Gastroesophageal sphincter (tissue), 4 donors: ENCODE measurements around the gene CD93. TPM values are rescaled to one million over a fixed set of nuclear protein-coding genes. Genes with fewer than 3 reads are reported as not detected.

ENCODE experiments used
- ATAC-seq: fragments of 150-250 bp; one replicate; pipeline ENCODE4 v1.9.1; 2016; ENCODE audit warnings: mild to moderate bottlenecking, moderate library complexity
- H3K27ac ChIP-seq, 4 donors: fragments of 200-600 bp; sonication (generic) in 3 of 4; 1 replicate in 3 of 4; 2 replicates in 1 of 4; pipeline ENCODE4 v1.5.1; 2016 to 2019
- H3K27me3 ChIP-seq: fragments of 200-600 bp; sonication (generic); one replicate; pipeline ENCODE4 v1.5.1; 2019
- H3K36me3 ChIP-seq, 2 donors: fragments of 200-600 bp; sonication (generic); one replicate each; pipeline ENCODE4 v1.5.1; 2019; ENCODE audit warnings: control low read depth in 1 of 2
- H3K4me1 ChIP-seq, 3 donors: fragments of 200-600 bp; sonication (generic); 1 replicate in 2 of 3; 2 replicates in 1 of 3; pipeline ENCODE4 v1.5.1; 2016 to 2019; ENCODE audit warnings: control low read depth in 2 of 3
- H3K4me3 ChIP-seq, 2 donors: fragments of 200-600 bp; sonication (generic); one replicate each; pipeline ENCODE4 v1.5.1; 2019; ENCODE audit warnings: mild to moderate bottlenecking in 1 of 2, moderate library complexity in 1 of 2
- H3K9me3 ChIP-seq, 3 donors: fragments of 200-600 bp; sonication (generic); one replicate each; pipeline ENCODE4 v1.5.1; 2017 to 2019; ENCODE audit warnings: control low read depth in 2 of 3
- CTCF ChIP-seq, 4 experiments: fragments of 200-600 bp in 2 of 4; fragments of 450-650 bp in 2 of 4; sonication (generic) in 1 of 4; IDR thresholded peaks; one replicate each; pipeline ENCODE4 v1.5.1; 2017 to 2019; ENCODE audit warnings: antibody characterized with exemption in 4 of 4, mild to moderate bottlenecking in 2 of 4, moderate library complexity in 2 of 4
- EP300 ChIP-seq: sonication (generic); formaldehyde crosslinking; IDR thresholded peaks from one replicate; pipeline ENCODE4 v1.6.1; 2017; ENCODE audit warnings: antibody characterized with exemption, mild to moderate bottlenecking
- POLR2A ChIP-seq, 2 donors: fragments of 450-650 bp; IDR thresholded peaks; one replicate each; pipeline ENCODE4 v1.6.1; 2017; ENCODE audit warnings: antibody characterized with exemption in 2 of 2, mild to moderate bottlenecking in 2 of 2, moderate library complexity in 1 of 2
- POLR2AphosphoS5 ChIP-seq: sonication (generic); formaldehyde crosslinking; IDR thresholded peaks from one replicate; pipeline ENCODE4 v1.6.1; 2017; ENCODE audit warnings: antibody characterized with exemption
- WGBS, 2 donors: methylation state at CpG; one replicate each; pipeline ENCODE4 v1.1.5; 2018; ENCODE audit warnings: low coverage in 1 of 2; 5-methylcytosine and 5-hydroxymethylcytosine counted together
- total RNA-seq, 4 donors: library from RNA; depleted of rRNA; stranded (reverse); fragments of >200 nt; gene quantifications; one replicate each; pipeline ENCODE4 v1.1.0, GENCODE V29; 2016

CD93 gene
- total RNA-seq, 4 donors from 2014 or later = 20.4 to 75.4 (median 47.2) TPM

GRCh38 chr20:23100720-23101107 is 14.6 kb upstream of the CD93 start:
- no peaks in the 10 kb centered on the region for H3K27me3 ChIP-seq
- H3K27ac ChIP-seq = no peak overlapping the region

GRCh38 chr20:23099791-23100719 is 13.9 kb upstream of the CD93 start:
- H3K4me3 ChIP-seq = no peak overlapping the region
- H3K27me3 ChIP-seq = no peaks in the 10 kb centered on the region
- no peaks in the 10 kb centered on the region for H3K9me3 ChIP-seq
- no peak for ATAC-seq
- no peak for TF ChIP-seq POLR2A (IDR thresholded peaks at IDR 0.05)
- no peak for TF ChIP-seq CTCF (IDR thresholded peaks at IDR 0.05)
- no peak for TF ChIP-seq POLR2AphosphoS5
- TF ChIP-seq EP300 = no peak
- H3K36me3 ChIP-seq = no peaks in the 10 kb centered on the region
- H3K27ac ChIP-seq = peak overlapping the region in 1 of 4 donors; percentile 10
- H3K4me1 ChIP-seq = peaks cover 0 to 4% (median 0%) of the 10 kb centered on the region in 3 donors
- WGBS, 2 donors = 59 to 74% methylated on average over 2 to 7 of the region's 13 CpGs

More at GRCh38 chr20:23100720-23101107, 14.6 kb upstream of the CD93 start:
- no peak overlapping the region for H3K4me3 ChIP-seq
- no peak for ATAC-seq
- H3K36me3 ChIP-seq = no peaks in the 10 kb centered on the region
- no peaks in the 10 kb centered on the region for H3K9me3 ChIP-seq
- TF ChIP-seq POLR2A (IDR thresholded peaks at IDR 0.05) (no peak), POLR2AphosphoS5 (no peak), CTCF (IDR thresholded peaks at IDR 0.05) (no peak), EP300 (no peak)
- peaks cover 0 to 11% (median under 1%) of the 10 kb centered on the region in 3 donors for H3K4me1 ChIP-seq

DNA sequence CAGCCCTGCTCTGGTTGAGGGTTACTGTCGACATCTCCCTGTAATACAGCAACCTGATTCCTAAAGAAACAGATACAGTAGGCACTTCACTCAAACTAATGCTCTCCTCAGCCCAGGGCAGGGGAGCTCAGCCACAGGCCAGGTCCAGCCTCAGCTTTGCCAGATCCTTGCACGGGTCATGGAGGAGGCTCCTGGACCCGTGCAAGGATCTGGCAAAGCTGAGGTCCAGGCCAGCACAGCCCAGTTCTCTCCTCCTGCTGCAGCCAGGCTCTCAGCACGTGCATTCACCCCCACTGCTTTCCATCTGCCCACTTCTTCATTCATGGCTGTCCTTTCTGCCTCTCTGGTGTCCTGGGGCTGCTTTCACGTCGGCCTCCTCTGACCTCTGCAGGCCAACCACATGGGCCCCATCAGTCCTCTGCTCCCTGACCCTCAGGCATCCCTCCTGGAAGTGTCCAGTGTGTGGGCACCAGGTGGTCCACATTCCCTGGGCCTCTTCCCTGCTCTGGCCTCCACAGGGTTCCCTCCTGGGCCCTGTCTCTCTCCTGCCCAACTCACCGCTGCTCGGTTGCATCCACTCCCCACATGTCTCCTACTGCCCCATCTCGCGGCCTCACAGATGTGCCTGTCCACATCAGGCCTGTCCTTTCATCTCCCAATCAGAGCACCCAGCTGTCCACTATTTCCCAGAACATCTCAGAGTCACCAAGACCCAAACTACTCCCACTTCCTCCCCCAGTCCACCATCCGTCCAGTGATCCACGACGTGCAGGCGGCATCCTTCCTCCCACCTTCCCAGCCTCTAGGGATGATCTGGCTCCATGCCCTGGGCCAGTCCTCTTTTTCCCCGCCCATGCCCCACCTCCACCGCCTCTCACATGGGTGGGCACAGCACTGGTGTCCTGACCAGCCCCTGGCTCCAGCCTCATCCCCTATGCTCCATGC is 11.8 kb upstream of the CD93 start:
- Histone ChIP-seq H3K36me3 (no peaks in the 10 kb centered on the region), H3K27ac (no peak overlapping the region), H3K9me3 (no peaks in the 10 kb centered on the region), H3K27me3 (no peaks in the 10 kb centered on the region), H3K4me3 (no peak overlapping the region), H3K4me1 (no peaks in the 10 kb centered on the region)
- 91 to 93% methylated on average over 10 to 16 of the region's 16 CpGs for WGBS, 2 donors
- TF ChIP-seq CTCF (IDR thresholded peaks at IDR 0.05) (no peak), POLR2A (IDR thresholded peaks at IDR 0.05) (no peak), POLR2AphosphoS5 (no peak), EP300 (no peak)
- no peak for ATAC-seq

- Histone ChIP-seq H3K27me3 (no peaks in the 10 kb centered on the region), H3K4me1 (peaks cover 0 to 4% (median 3%) of the 10 kb centered on the region in 3 donors), H3K27ac (no peak overlapping the region), H3K9me3 (no peaks in the 10 kb centered on the region), H3K36me3 (no peaks in the 10 kb centered on the region), H3K4me3 (no peak overlapping the region)
- WGBS, 2 donors = 75 to 100% methylated on average over 3 to 8 of the region's 11 CpGs
- TF ChIP-seq POLR2A (IDR thresholded peaks at IDR 0.05) (no peak), CTCF (IDR thresholded peaks at IDR 0.05) (no peak), POLR2AphosphoS5 (no peak), EP300 (no peak)
- no peak for ATAC-seq
Measured at GRCh38 chr20:23096986-23097520, 10.9 kb upstream of the CD93 start.
